Lung (tissue), 12 donors: ENCODE data around the gene PHF1. TPM values are rescaled to one million over a fixed set of nuclear protein-coding genes. Genes with fewer than 3 reads are reported as not detected.
A peak's percentile ranks its signal among the peaks of the same experiment; 100 is the strongest.

Source experiments
- ATAC-seq: fragments of 200-7000 bp; cut with Tn5 transposase; one replicate; pipeline ENCODE4 v1.9.1; 2020; ENCODE audit warnings: moderate number of reproducible peaks; ENCODE audit not compliant: insufficient read depth, low FRiP score
- DNase-seq, 3 donors: peaks; one replicate each; pipeline ENCODE4 v3.0.0-alpha.2; 2013 to 2017
- H3K27ac ChIP-seq, 2 donors: one replicate each; pipeline ENCODE4 v1.5.1; 2013; ENCODE audit warnings: mild to moderate bottlenecking in 2 of 2, moderate library complexity in 2 of 2, control low read depth in 1 of 2, inconsistent platforms in 1 of 2, low read depth in 1 of 2, low read length in 1 of 2
- H3K27me3 ChIP-seq, 3 donors: one replicate each; pipeline ENCODE4 v1.5.1; 2013; ENCODE audit warnings: low read length in 2 of 3; ENCODE audit not compliant: control insufficient read depth in 3 of 3, insufficient read depth in 3 of 3
- H3K36me3 ChIP-seq, 4 donors: one replicate each; pipeline ENCODE4 v1.5.1; 2013; ENCODE audit warnings: low read length in 4 of 4, mild to moderate bottlenecking in 1 of 4, moderate library complexity in 1 of 4; ENCODE audit not compliant: control insufficient read depth in 4 of 4, insufficient read depth in 4 of 4
- H3K4me1 ChIP-seq, 5 donors: one replicate each; pipeline ENCODE4 v1.5.1; 2013; ENCODE audit warnings: low read length in 5 of 5, mild to moderate bottlenecking in 2 of 5, moderate library complexity in 1 of 5; ENCODE audit not compliant: control insufficient read depth in 5 of 5, insufficient read depth in 5 of 5
- H3K4me3 ChIP-seq: one replicate; pipeline ENCODE4 v1.5.1; 2013; ENCODE audit warnings: mild to moderate bottlenecking, control low read depth, moderate library complexity
- H3K9ac ChIP-seq, 2 donors: one replicate each; pipeline ENCODE4 v1.5.1; 2013; ENCODE audit warnings: low read length in 2 of 2, control low read depth in 1 of 2; ENCODE audit not compliant: insufficient read depth in 1 of 2
- H3K9me3 ChIP-seq, 4 donors: one replicate each; pipeline ENCODE4 v1.5.1; 2013; ENCODE audit warnings: low read length in 3 of 4, mild to moderate bottlenecking in 1 of 4, moderate library complexity in 1 of 4; ENCODE audit not compliant: control insufficient read depth in 4 of 4, insufficient read depth in 3 of 4
- WGBS, 2 donors: extraction: QIAGEN DNeasy Blood & Tissue Kit; methylation state at CpG; one replicate each; pipeline ENCODE4 v1.1.7; 2013; 5-methylcytosine and 5-hydroxymethylcytosine counted together
- polyA plus RNA-seq, 2 donors: library from polyadenylated mRNA; stranded (reverse); fragments of 200-250 nt; gene quantifications; one replicate each; pipeline ENCODE4 v1.2.1, GENCODE V29; 2013
- total RNA-seq, 2 donors: library from RNA; depleted of rRNA in 1 of 2; stranded (reverse); fragments of >200 nt in 1 of 2; gene quantifications; one replicate each; pipeline ENCODE4 v1.2.1, GENCODE V29; 2014 to 2021
- TF ChIP-seq, protein P1 (sequence below): IDR thresholded peaks from 2 replicates; pipeline ENCODE4 v1.5.1; 2012; ENCODE audit warnings: mild to moderate bottlenecking; ENCODE audit errors: control extremely low read depth, extremely low read depth
- donor health status: control.
- donor health status: control.
- donor health status: Bipolar disorder and iron deficiency.
- donor health status: healthy.
- donor health status: DM: yes; HTN: yes; CAD: no.

The PHF1 gene
- total and polyA plus RNA-seq, 4 donors, result 30.9 to 121 (median 45.1) TPM

DNA sequence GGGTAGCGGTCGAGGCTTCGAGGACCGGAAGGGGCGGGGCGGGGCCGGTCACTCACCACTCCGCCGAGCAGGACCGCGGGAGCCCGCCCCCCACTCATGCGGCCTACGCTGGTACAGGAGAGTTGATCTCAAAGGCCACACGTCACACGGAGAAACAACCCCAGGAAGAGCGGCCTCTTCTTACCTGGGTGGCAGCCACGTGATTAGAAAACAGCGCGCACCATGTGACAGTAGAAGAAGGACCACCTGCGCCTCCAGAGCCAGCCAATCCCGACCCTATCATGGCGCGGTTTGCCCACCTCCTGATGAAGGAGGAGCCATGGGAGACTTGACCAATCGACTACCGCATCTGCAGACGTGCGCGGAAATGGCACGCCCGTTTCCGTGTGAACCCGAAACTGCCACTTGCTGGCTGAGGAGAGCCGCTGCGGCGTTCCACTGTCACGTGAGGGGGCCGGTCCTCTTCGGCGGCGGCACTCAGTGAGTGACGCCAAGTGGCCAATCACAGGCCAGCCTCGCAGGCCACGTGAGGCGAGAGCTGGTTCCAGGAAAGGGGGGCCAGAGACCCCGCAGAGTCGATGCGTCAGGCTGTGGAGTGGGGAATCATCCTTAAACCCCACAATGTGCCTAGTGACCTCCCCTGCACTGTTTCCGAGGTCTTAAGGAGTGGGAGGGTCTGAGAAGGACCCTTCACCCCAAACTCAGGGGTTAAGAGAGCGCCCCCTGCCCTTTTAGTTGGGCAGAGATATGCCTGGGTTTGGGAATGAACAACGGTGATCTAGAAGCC lies 7.3 kb downstream of the PHF1 start, which contains the start of gene CUTA:
Gene CUTA (minus strand): TSS at position 205 of the 787 bp plus-strand sequence. CDS start 107 bp downstream, at position 98.
- H3K9me3 ChIP-seq, result no peaks in the 10 kb centered on the region
- TF ChIP-seq, protein P1, sequence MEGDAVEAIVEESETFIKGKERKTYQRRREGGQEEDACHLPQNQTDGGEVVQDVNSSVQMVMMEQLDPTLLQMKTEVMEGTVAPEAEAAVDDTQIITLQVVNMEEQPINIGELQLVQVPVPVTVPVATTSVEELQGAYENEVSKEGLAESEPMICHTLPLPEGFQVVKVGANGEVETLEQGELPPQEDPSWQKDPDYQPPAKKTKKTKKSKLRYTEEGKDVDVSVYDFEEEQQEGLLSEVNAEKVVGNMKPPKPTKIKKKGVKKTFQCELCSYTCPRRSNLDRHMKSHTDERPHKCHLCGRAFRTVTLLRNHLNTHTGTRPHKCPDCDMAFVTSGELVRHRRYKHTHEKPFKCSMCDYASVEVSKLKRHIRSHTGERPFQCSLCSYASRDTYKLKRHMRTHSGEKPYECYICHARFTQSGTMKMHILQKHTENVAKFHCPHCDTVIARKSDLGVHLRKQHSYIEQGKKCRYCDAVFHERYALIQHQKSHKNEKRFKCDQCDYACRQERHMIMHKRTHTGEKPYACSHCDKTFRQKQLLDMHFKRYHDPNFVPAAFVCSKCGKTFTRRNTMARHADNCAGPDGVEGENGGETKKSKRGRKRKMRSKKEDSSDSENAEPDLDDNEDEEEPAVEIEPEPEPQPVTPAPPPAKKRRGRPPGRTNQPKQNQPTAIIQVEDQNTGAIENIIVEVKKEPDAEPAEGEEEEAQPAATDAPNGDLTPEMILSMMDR, result no peak
- DNase-seq (peak; percentile 100), ATAC-seq (peak; percentile 92)
- peaks cover 4 to 26% (median 15%) of the 10 kb centered on the region in 4 donors for H3K36me3 ChIP-seq
- H3K4me3 ChIP-seq, result peak within 1 kb of the TSS; percentile 34
- peak within 1 kb of the TSS; percentile 87 to 93 for H3K27ac ChIP-seq
- no peaks in the 10 kb centered on the region for H3K27me3 ChIP-seq
- peaks cover 0 to 40% (median 15%) of the 10 kb centered on the region in 5 donors for H3K4me1 ChIP-seq
- H3K9ac ChIP-seq, result peak within 1 kb of the TSS; percentile 57 to 86
- 1% methylated on average over 49 to 51 of the region's 51 CpGs for WGBS, 2 donors

DNA sequence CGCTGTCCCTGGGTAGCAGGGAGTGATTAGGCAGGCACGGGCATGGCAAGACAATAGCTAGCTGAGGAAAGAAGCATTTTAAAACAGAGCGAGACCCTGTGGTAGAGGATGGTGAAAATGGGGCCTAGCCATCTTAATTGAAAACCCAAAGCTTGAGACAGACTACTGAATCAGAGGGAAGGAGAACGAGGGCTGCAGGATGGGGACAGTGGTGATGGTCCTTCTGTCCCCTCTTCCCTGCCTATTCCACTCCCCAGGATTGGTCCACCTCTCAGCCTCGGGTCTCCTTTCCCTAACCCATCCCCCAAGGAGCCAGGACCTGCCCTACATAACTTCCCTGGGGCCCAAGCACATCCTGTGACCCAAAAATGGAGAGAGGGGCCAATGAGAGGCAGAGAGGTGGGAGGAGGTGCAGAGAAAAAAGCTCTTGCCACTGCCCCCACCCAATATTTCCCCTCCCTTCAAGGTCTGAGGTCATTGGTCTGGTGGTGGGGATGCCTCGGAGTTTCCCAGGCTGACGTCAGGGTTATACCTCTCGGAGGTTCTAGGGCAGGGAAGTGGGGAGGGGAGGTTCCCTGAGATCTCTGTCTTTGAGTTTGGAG lies 8.0 kb downstream of the PHF1 start:
- Histone ChIP-seq H3K27me3 (no peaks in the 10 kb centered on the region), H3K9ac (peak overlapping the region; percentile 57 to 84), H3K9me3 (no peaks in the 10 kb centered on the region), H3K4me3 (no peak overlapping the region), H3K4me1 (peaks cover 0 to 40% (median 15%) of the 10 kb centered on the region in 5 donors), H3K36me3 (peaks cover 4 to 25% (median 14%) of the 10 kb centered on the region in 4 donors), H3K27ac (peak overlapping the region; percentile 87 to 93)
- DNase-seq, result no peak
- ATAC-seq, result no peak
- 41 to 47% methylated on average over 8 of the region's 8 CpGs for WGBS, 2 donors
- TF ChIP-seq, protein P1, result no peak

DNA sequence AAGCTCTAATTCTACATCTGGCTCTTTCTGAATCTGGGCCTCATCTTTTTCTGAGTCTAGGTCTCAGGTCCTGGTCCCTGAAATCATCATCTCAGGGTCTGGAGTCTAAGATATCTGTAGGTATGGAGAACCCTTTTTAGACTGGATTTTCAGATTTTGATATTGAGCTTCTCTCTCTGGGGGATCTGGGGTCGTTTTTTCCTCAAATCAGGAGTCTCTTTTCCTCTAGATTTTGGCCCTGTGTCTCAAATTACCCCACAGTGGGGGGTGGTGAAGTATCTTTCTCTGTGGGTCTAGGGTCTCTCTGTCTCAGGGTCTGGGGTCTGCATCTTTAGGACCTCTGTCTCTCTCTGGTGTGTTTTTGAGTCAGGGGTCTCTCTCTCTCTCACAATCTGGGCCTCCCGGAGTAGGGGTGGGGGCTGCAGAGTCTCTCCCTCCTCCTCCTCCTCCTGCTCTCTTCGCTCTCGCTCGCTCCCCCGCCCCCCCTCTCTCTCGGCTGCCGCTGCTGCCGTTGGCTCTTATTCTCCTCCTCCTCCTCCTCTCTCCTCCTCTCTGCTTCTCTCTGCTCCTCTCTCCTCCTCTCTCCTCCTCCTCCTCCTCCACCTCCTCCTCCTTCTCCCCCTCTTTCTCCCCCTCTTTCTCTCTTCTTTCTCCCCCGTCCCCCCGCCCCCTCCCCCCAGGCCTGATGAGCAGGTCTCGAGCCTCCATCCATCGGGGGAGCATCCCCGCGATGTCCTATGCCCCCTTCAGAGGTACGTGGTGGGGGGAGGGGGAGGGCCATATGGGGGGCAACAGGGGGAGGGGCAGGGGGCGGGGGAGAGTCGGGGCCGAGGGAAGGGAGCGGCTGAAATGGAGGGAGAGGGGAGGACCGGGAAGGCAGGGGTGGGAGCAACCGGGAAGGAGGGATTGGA lies 9.0 kb downstream of the PHF1 start, which contains the start of gene SYNGAP1:
Gene SYNGAP1 (plus strand): TSS at position 486 of the 911 bp plus-strand sequence. CDS start 200 bp downstream, at position 686.
- Histone ChIP-seq H3K27ac (peak within 1 kb of the TSS in 1 of 2 donors; percentile 93), H3K27me3 (no peaks in the 10 kb centered on the region), H3K9ac (peak within 1 kb of the TSS in 1 of 2 donors; percentile 46), H3K4me3 (no peak within 1 kb of the TSS), H3K9me3 (no peaks in the 10 kb centered on the region), H3K4me1 (peaks cover 7 to 46% (median 20%) of the 10 kb centered on the region in 5 donors), H3K36me3 (peaks cover 0 to 19% (median 11%) of the 10 kb centered on the region in 4 donors)
- no peak for ATAC-seq
- peak; percentile 79 to 92 (median 81) for DNase-seq
- 6 to 7% methylated on average over 18 to 21 of the region's 22 CpGs for WGBS, 2 donors
- TF ChIP-seq, protein P1, result no peak
